ENCODE results near the gene NNT.
A peak's percentile ranks its signal among the peaks of the same experiment; 100 is the strongest.
"Not testable (repeated sequence)": the region's sequence is repeated elsewhere in the genome, so short reads cannot be mapped to it uniquely, and the experiment has no call there.

The NNT gene

GRCh38 chr5:43728581-43728980 is 125.6 kb downstream of the NNT start:
- no peak for DNase-seq

GRCh38 chr5:43729846-43730478 is 127.0 kb downstream of the NNT start:
- peak; percentile 15 for DNase-seq

GRCh38 chr5:43730832-43731342 is 127.9 kb downstream of the NNT start:
- DNase-seq, result no peak

- DNase-seq, result no peak
Observed at GRCh38 chr5:43731573-43731972, 128.6 kb downstream of the NNT start.

GRCh38 chr5:43745923-43746548 is 143.1 kb downstream of the NNT start:
- DNase-seq, result not testable (repeated sequence)

- no peak for DNase-seq
Observed at GRCh38 chr5:43750809-43751208, 147.8 kb downstream of the NNT start.

- no peak for DNase-seq
Observed at GRCh38 chr5:43753069-43753468, 150.1 kb downstream of the NNT start.
